ENCODE results near the gene NCK2.

NCK2 gene

GRCh38 chr2:105721991-105722511, 22.7 kb upstream of the NCK2 start:
- Histone ChIP-seq H3K4me1 (ENCODE audit: control insufficient read depth, insufficient read depth, low read length) (no peaks in the 10 kb centered on the region), H3K4me3 (ENCODE audit: low read length) (no peak overlapping the region), H3K27me3 (replicated peaks; ENCODE audit: control insufficient read depth, insufficient read depth, low read length) (peaks cover 22% of the 10 kb centered on the region), H3K36me3 (ENCODE audit: control insufficient read depth, insufficient read depth, low read length, severe bottlenecking) (no peaks in the 10 kb centered on the region), H3K9me3 (ENCODE audit: control insufficient read depth, low read length) (peaks cover 2% of the 10 kb centered on the region), H3K9ac (ENCODE audit: low read length) (no peak overlapping the region)
- no peak for DNase-seq (ENCODE audit: low read depth)

- Histone ChIP-seq H3K27me3 (replicated peaks; ENCODE audit: control insufficient read depth, insufficient read depth, low read length) (peaks cover 22% of the 10 kb centered on the region), H3K4me3 (ENCODE audit: low read length) (no peak overlapping the region), H3K9ac (ENCODE audit: low read length) (no peak overlapping the region), H3K36me3 (ENCODE audit: control insufficient read depth, insufficient read depth, low read length, severe bottlenecking) (no peaks in the 10 kb centered on the region), H3K9me3 (ENCODE audit: control insufficient read depth, low read length) (peaks cover 7% of the 10 kb centered on the region), H3K4me1 (ENCODE audit: control insufficient read depth, insufficient read depth, low read length) (no peaks in the 10 kb centered on the region)
- no peak for DNase-seq (ENCODE audit: low read depth)
Measured at GRCh38 chr2:105722726-105723297, 21.9 kb upstream of the NCK2 start.

- peaks cover 22% of the 10 kb centered on the region for H3K27me3 ChIP-seq (replicated peaks; ENCODE audit: control insufficient read depth, insufficient read depth, low read length)
- no peak overlapping the region for H3K4me3 ChIP-seq (ENCODE audit: low read length)
- no peaks in the 10 kb centered on the region for H3K4me1 ChIP-seq (ENCODE audit: control insufficient read depth, insufficient read depth, low read length)
- H3K9me3 ChIP-seq (ENCODE audit: control insufficient read depth, low read length): peaks cover 7% of the 10 kb centered on the region
- H3K36me3 ChIP-seq (ENCODE audit: control insufficient read depth, insufficient read depth, low read length, severe bottlenecking): no peaks in the 10 kb centered on the region
- H3K9ac ChIP-seq (ENCODE audit: low read length): no peak overlapping the region
- DNase-seq (ENCODE audit: low read depth): no peak
Measured at GRCh38 chr2:105723431-105723830, 21.3 kb upstream of the NCK2 start.

GRCh38 chr2:105725388-105725787, 19.3 kb upstream of the NCK2 start:
- Histone ChIP-seq H3K9ac (ENCODE audit: low read length) (no peak overlapping the region), H3K4me3 (ENCODE audit: low read length) (no peak overlapping the region), H3K27me3 (replicated peaks; ENCODE audit: control insufficient read depth, insufficient read depth, low read length) (peaks cover 28% of the 10 kb centered on the region), H3K36me3 (ENCODE audit: control insufficient read depth, insufficient read depth, low read length, severe bottlenecking) (no peaks in the 10 kb centered on the region), H3K4me1 (ENCODE audit: control insufficient read depth, insufficient read depth, low read length) (no peaks in the 10 kb centered on the region), H3K9me3 (ENCODE audit: control insufficient read depth, low read length) (peaks cover 13% of the 10 kb centered on the region)
- no peak for DNase-seq (ENCODE audit: low read depth)

- peaks cover 15% of the 10 kb centered on the region for H3K9me3 ChIP-seq (ENCODE audit: control insufficient read depth, low read length)
- H3K27me3 ChIP-seq (replicated peaks; ENCODE audit: control insufficient read depth, insufficient read depth, low read length): peaks cover 39% of the 10 kb centered on the region
Measured at GRCh38 chr2:105730170-105730569, 14.5 kb upstream of the NCK2 start.

GRCh38 chr2:105731511-105731910, 13.2 kb upstream of the NCK2 start:
- H3K4me1 ChIP-seq (ENCODE audit: control insufficient read depth, insufficient read depth, low read length): peaks cover 9% of the 10 kb centered on the region
- DNase-seq (ENCODE audit: low read depth): no peak
- H3K4me3 ChIP-seq (ENCODE audit: low read length): no peak overlapping the region
- no peak overlapping the region for H3K9ac ChIP-seq (ENCODE audit: low read length)
- H3K36me3 ChIP-seq (ENCODE audit: control insufficient read depth, insufficient read depth, low read length, severe bottlenecking): no peaks in the 10 kb centered on the region
- peaks cover 31% of the 10 kb centered on the region for H3K27me3 ChIP-seq (replicated peaks; ENCODE audit: control insufficient read depth, insufficient read depth, low read length)
- peaks cover 15% of the 10 kb centered on the region for H3K9me3 ChIP-seq (ENCODE audit: control insufficient read depth, low read length)

More at GRCh38 chr2:105730170-105730569, 14.5 kb upstream of the NCK2 start:
- H3K36me3 ChIP-seq (ENCODE audit: control insufficient read depth, insufficient read depth, low read length, severe bottlenecking): no peaks in the 10 kb centered on the region
- H3K4me3 ChIP-seq (ENCODE audit: low read length): no peak overlapping the region
- peaks cover 9% of the 10 kb centered on the region for H3K4me1 ChIP-seq (ENCODE audit: control insufficient read depth, insufficient read depth, low read length)
- DNase-seq (ENCODE audit: low read depth): no peak
- no peak overlapping the region for H3K9ac ChIP-seq (ENCODE audit: low read length)

- Histone ChIP-seq H3K9ac (ENCODE audit: low read length) (no peak overlapping the region), H3K4me3 (ENCODE audit: low read length) (no peak overlapping the region), H3K36me3 (ENCODE audit: control insufficient read depth, insufficient read depth, low read length, severe bottlenecking) (no peaks in the 10 kb centered on the region), H3K4me1 (ENCODE audit: control insufficient read depth, insufficient read depth, low read length) (peaks cover 9% of the 10 kb centered on the region), H3K27me3 (replicated peaks; ENCODE audit: control insufficient read depth, insufficient read depth, low read length) (peaks cover 31% of the 10 kb centered on the region), H3K9me3 (ENCODE audit: control insufficient read depth, low read length) (peaks cover 13% of the 10 kb centered on the region)
- DNase-seq (ENCODE audit: low read depth): peak; percentile 17
Measured at GRCh38 chr2:105732101-105732500, 12.6 kb upstream of the NCK2 start.

GRCh38 chr2:105732955-105733607, 11.6 kb upstream of the NCK2 start:
- Histone ChIP-seq H3K4me1 (ENCODE audit: control insufficient read depth, insufficient read depth, low read length) (peaks cover 9% of the 10 kb centered on the region), H3K36me3 (ENCODE audit: control insufficient read depth, insufficient read depth, low read length, severe bottlenecking) (no peaks in the 10 kb centered on the region), H3K4me3 (ENCODE audit: low read length) (no peak overlapping the region), H3K9me3 (ENCODE audit: control insufficient read depth, low read length) (peaks cover 8% of the 10 kb centered on the region), H3K27me3 (replicated peaks; ENCODE audit: control insufficient read depth, insufficient read depth, low read length) (peaks cover 31% of the 10 kb centered on the region), H3K9ac (ENCODE audit: low read length) (no peak overlapping the region)
- DNase-seq (ENCODE audit: low read depth): no peak

- H3K9me3 ChIP-seq (ENCODE audit: control insufficient read depth, low read length): peaks cover 8% of the 10 kb centered on the region
- H3K4me3 ChIP-seq (ENCODE audit: low read length): no peak overlapping the region
- no peak for DNase-seq (ENCODE audit: low read depth)
- no peaks in the 10 kb centered on the region for H3K36me3 ChIP-seq (ENCODE audit: control insufficient read depth, insufficient read depth, low read length, severe bottlenecking)
- peaks cover 9% of the 10 kb centered on the region for H3K4me1 ChIP-seq (ENCODE audit: control insufficient read depth, insufficient read depth, low read length)
- no peak overlapping the region for H3K9ac ChIP-seq (ENCODE audit: low read length)
- peaks cover 31% of the 10 kb centered on the region for H3K27me3 ChIP-seq (replicated peaks; ENCODE audit: control insufficient read depth, insufficient read depth, low read length)
Measured at GRCh38 chr2:105733875-105734274, 10.8 kb upstream of the NCK2 start.

GRCh38 chr2:105734762-105735538, 9.8 kb upstream of the NCK2 start:
- H3K9ac ChIP-seq (ENCODE audit: low read length): no peak overlapping the region
- no peaks in the 10 kb centered on the region for H3K36me3 ChIP-seq (ENCODE audit: control insufficient read depth, insufficient read depth, low read length, severe bottlenecking)
- H3K4me3 ChIP-seq (ENCODE audit: low read length): no peak overlapping the region
- DNase-seq (ENCODE audit: low read depth): peak; percentile 12
- peaks cover 9% of the 10 kb centered on the region for H3K4me1 ChIP-seq (ENCODE audit: control insufficient read depth, insufficient read depth, low read length)
- H3K27me3 ChIP-seq (replicated peaks; ENCODE audit: control insufficient read depth, insufficient read depth, low read length): peaks cover 30% of the 10 kb centered on the region
- peaks cover 6% of the 10 kb centered on the region for H3K9me3 ChIP-seq (ENCODE audit: control insufficient read depth, low read length)

GRCh38 chr2:105736145-105736544, 8.6 kb upstream of the NCK2 start:
- no peaks in the 10 kb centered on the region for H3K36me3 ChIP-seq (ENCODE audit: control insufficient read depth, insufficient read depth, low read length, severe bottlenecking)
- H3K4me1 ChIP-seq (ENCODE audit: control insufficient read depth, insufficient read depth, low read length): peaks cover 9% of the 10 kb centered on the region
- no peaks in the 10 kb centered on the region for H3K9me3 ChIP-seq (ENCODE audit: control insufficient read depth, low read length)
- peaks cover 23% of the 10 kb centered on the region for H3K27me3 ChIP-seq (replicated peaks; ENCODE audit: control insufficient read depth, insufficient read depth, low read length)
- DNase-seq (ENCODE audit: low read depth): no peak
- no peak overlapping the region for H3K4me3 ChIP-seq (ENCODE audit: low read length)
- no peak overlapping the region for H3K9ac ChIP-seq (ENCODE audit: low read length)
